Fibroblast of skin of right quadriceps (primary cell): Measurements from ENCODE around the gene KIFAP3.
"Not testable (repeated sequence)": the region's sequence is repeated elsewhere in the genome, so short reads cannot be mapped to it uniquely, and the experiment has no call there.

Experiments
- DNase-seq: peaks from one replicate; pipeline ENCODE4 v3.0.0-alpha.2; 2013

The KIFAP3 gene

DNA sequence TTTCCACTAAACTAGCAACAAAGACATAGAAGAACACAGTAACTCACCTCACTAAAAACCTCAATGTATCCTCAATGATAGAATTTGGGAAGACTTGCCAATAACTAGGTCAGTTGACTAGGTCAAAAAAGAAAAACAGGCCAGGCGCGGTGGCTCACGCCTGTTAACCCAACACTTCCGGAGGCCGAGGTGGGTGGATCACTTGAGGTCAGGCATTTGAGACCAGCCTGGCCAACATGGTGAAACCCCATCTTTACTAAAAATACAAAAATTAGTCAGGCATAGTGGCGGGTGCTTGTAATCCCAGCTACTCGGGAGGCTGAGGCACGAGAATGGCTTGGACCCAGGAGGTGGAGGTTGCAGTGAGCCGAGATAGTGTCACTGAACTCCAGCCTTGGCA lies 156.3 kb downstream of the KIFAP3 start:
- not testable (repeated sequence) for DNase-seq

DNA sequence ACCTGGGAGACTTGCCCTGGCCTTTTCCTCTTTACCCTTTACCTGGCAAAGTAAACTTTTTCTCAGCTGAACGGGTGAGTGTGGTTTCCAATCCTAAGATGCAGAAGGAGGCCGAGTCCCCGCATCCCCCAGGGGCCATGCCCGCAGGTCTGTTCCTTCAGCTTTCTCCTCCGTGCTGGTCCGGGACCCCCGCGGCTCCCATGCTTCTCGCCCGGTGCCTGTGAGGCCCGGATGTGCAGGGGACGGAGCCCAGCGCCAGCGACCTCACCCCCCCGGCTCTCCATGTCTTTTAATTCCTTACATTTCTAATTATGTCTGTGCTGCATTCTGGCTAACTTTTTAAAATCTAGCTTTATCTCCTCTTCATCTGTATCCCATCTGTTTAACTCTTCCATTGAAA lies 159.3 kb downstream of the KIFAP3 start:
- DNase-seq = no peak

GRCh38 chr1:169914531-169914930 lies 160.0 kb downstream of the KIFAP3 start:
- peak; percentile 56 for DNase-seq

DNA sequence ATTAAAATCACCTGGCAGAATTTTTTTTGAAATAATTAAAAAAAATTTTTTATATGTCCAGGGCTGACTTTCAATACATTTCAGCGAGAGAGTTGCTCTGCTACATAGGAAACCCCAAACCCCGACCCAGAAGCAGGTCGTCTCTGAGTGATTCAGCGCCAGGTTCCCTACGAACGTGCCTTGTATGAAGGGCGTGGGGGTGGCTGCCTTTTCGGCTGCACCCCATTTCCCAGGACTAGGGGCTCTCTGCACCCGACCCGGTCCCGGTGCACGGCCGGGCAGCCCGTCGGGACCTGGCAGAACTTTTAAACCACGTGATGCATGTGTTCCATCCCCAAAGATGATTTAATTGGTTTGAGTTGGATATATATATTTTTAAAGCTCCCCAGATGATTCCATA lies 165.0 kb downstream of the KIFAP3 start:
- no peak for DNase-seq

DNA sequence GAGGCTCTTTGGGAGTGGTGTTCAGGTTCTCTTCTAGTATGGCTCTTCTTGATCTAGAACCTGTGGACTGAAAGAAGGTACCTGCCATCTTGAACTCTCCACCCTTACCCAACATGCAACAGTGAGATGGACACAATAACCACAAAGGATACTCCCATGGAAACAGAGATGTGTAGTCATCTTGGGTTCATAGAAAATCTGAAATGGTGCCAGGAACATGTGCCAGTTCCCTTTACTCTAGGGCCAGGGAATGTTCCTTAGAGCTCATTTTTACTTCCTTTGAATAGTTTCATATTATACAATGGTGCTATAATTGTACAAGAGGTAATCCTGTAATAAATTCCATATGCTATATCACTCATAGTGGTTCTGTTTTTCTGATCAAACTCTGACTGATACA lies 167.6 kb downstream of the KIFAP3 start:
- DNase-seq = peak; percentile 34

DNA sequence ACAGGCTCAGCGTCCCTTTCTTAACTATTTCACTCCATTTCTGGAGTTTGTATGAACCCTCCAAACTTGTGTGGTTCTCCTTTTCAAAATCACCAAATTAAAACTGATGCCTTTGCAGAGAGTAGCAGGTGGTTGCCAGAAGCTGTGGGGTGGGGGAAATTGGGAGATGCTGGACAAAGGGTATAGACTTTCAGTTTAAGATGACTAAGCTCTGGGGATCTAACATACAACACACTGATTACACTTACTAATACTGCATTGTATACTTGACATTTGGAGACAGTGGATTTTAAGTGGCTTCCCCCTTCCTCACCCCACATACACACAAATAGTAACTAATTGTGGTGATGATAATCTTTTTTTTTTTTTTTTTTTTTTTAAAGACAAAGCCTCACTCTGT lies 169.7 kb downstream of the KIFAP3 start:
- no peak for DNase-seq

DNA sequence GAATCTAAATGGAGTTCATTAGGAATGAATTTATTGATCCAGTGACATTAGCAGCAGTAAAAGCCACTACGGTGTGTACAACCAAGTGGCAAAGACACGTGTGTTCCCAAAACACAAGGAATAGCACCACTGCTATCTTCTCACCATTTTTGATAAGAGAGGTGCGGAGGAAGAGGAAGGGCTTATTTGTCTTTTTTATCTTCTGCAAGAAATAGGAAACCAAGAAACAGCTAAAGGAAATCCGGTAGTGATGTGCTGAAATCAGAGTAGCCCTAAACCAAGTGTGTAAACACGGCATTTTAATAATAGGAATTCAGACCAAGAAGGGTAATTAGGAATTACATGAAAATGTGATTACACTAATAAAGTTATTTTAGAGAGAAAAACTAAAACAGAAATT lies 171.7 kb downstream of the KIFAP3 start:
- no peak for DNase-seq

DNA sequence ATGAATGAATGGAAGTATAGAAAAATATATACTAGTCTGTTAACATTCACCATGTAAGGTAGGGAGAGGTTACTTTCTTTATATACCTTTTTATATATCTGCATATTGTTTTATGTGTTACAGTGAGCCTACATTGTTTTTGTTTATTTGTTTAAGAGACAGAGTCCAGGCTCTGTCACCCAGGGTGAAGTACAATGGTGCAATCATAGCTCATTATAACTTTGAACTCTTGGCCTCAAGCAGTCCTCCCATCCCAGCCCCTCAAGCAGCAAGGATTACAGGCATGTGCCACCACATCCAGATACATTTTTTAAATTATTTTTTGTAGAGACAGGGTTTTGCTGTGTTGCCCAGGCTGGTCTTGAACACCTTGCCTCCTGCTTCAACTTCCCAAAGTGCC lies 173.4 kb downstream of the KIFAP3 start:
- DNase-seq = no peak

GRCh38 chr1:169900571-169900970 lies 173.9 kb downstream of the KIFAP3 start:
- DNase-seq = no peak

- DNase-seq = no peak
Measured at GRCh38 chr1:169899519-169900217, 174.8 kb downstream of the KIFAP3 start.

GRCh38 chr1:169896013-169896412 lies 178.5 kb downstream of the KIFAP3 start:
- DNase-seq = no peak

DNA sequence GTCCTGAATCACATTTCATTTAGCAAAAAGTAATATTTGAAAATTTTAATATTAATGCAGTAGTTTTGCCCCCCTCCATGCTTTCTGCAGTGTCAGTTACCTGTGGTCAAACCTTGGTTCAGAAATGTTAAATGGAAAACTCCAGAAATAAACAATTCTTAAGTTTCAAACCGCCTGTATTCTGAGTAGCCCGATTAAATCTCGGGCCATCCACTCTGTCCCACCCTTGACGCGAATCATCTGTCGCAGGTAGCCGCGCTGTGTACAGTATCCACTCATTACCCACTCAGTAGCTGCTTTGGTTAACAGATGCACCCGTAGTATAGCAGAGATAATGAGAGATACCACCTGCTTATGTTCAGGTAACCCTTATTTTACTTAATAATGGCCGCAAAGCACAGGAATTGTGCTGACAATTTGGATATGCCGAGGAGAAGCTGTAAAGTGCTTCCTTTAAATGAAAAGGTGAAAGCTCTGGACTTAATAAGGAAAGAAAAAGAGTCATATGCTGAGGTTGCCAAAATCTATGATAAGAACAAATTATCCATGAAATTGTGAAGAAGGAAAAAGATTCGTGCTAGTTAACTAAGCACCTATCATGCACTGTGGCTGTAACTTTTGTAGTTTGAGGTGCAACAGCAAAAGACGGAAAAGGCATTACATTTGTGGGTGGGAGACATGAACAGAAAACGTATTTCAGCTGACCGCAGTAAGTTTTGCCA lies 179.9 kb downstream of the KIFAP3 start:
- DNase-seq = no peak

- DNase-seq = peak; percentile 98
Measured at GRCh38 chr1:169893645-169894423, 180.7 kb downstream of the KIFAP3 start, which contains the start of gene SCYL3. SCYL3 (minus strand) TSS chr1:169893896; CDS start chr1:169888840, 5,056 bp downstream.

- peak; percentile 25 for DNase-seq
Measured at GRCh38 chr1:169892927-169893644, 181.4 kb downstream of the KIFAP3 start.

DNA sequence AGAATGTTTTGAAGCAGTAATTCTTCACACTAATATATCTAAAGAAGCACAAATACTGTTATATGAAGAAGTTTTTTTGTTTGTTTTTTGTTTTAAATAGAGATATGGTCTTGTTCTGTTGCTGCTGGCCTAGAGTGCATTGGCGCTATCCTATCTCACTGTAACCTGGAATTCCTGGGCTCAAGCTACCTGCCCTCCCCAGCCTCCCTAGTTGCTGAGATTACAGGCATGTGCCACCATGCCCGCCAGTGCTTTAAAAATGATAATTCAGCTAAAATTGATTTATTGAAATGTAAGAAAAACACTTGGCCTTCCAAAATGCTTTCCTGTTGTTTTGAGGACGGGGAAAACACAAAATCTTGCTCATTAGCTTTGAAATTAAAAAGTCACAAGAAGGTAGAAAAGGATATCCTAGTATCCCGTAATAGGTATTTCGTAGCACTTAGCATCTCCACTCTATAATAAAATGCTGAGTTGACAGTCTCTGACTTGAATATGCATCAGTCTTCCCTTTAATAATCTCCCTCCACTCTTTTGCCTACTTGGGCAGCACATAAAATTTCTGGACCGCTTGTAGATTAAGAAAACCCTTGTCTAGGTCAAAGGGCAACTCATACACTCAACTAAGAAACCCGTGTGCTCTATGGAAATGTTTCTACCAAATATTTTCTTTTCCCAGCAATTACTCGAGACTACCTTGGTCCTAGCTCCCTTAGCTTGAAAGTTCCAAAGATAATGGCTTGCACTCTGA lies 182.1 kb downstream of the KIFAP3 start:
- no peak for DNase-seq

DNA sequence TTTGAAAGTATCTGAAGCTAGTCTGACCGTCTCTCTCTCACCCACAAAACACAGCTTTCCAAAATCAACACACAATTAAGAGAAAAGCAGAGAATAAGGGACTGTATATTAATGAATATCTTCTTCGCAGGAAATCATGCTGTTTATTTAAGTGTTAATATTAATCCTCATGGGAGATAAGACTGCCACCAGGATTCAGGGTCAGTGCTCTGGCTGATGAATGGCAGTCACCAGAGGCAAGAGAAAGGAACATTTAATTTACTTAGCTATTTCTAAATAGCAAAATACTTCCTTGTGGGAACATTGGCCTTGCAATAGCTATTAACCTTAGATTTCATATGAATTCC lies 183.0 kb downstream of the KIFAP3 start:
- DNase-seq = no peak

GRCh38 chr1:169890761-169891538 lies 183.5 kb downstream of the KIFAP3 start:
- no peak for DNase-seq

- DNase-seq = no peak
Measured at GRCh38 chr1:169889871-169890270, 184.6 kb downstream of the KIFAP3 start.

GRCh38 chr1:169886931-169887330 lies 187.6 kb downstream of the KIFAP3 start:
- DNase-seq = peak; percentile 5

GRCh38 chr1:169886422-169886821 lies 188.1 kb downstream of the KIFAP3 start:
- DNase-seq = peak; percentile 30

DNA sequence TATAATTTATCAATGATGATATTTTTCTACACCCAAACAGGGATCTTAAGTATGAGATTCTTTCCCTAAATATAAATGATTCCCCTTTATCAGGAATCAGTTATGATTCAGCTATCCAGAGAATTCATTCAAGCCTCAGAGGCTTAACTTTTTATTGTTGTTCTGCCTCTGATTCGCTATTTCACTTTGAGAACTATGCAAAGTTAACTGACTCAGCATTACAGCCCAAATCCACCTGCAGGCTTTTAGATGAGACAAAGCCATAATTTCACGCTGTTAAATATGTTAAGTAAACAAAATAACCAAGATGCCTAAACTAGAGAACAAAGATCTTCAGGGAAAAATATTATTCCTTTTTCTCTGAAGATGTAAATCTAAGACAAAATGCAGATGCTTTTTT lies 189.3 kb downstream of the KIFAP3 start:
- DNase-seq = peak; percentile 22

- DNase-seq = no peak
Measured at GRCh38 chr1:169884634-169885033, 189.9 kb downstream of the KIFAP3 start.
